Gastrocnemius medialis (tissue), 4 donors: ENCODE measurements around the gene HERC3.

Experiments used
- CTCF ChIP-seq, 5 experiments: fragments of 450-650 bp in 3 of 5; fragments of 200-600 bp in 2 of 5; sonication (generic) in 2 of 5; IDR thresholded peaks in 4 of 5; conservative IDR thresholded peaks in 1 of 5; 1 replicate in 4 of 5; 2 replicates in 1 of 5; pipeline ENCODE4 v1.5.1; 2016 to 2019; ENCODE audit warnings: antibody characterized with exemption in 5 of 5, mild to moderate bottlenecking in 3 of 5, moderate library complexity in 3 of 5
- POLR2A ChIP-seq, 2 donors: fragments of 450-650 bp; IDR thresholded peaks; one replicate each; pipeline ENCODE4 v1.6.1; 2017; ENCODE audit warnings: antibody characterized with exemption in 2 of 2, mild to moderate bottlenecking in 2 of 2, moderate library complexity in 2 of 2

GRCh38 chr4:88630756-88631155, 38.5 kb downstream of the HERC3 start:
- no peak for TF ChIP-seq CTCF (IDR thresholded peaks at IDR 0.05 in 4 of 5, conservative IDR thresholded peaks at IDR 0.05 in 1 of 5)
- TF ChIP-seq POLR2A (IDR thresholded peaks at IDR 0.05) = no peak
